ENCODE data around the gene C1orf122.

C1orf122 gene

GRCh38 chr1:37846647-37847339 lies 39.2 kb downstream of the C1orf122 start:
- no peak for DNase-seq

- DNase-seq, result no peak
Observed at GRCh38 chr1:37849480-37849879, 41.9 kb downstream of the C1orf122 start.

GRCh38 chr1:37850352-37850955 lies 42.9 kb downstream of the C1orf122 start:
- no peak for DNase-seq

GRCh38 chr1:37851262-37851661 lies 43.7 kb downstream of the C1orf122 start:
- DNase-seq, result no peak

- no peak for DNase-seq
Observed at GRCh38 chr1:37851782-37852210, 44.2 kb downstream of the C1orf122 start.

GRCh38 chr1:37853157-37853556 lies 45.6 kb downstream of the C1orf122 start:
- no peak for DNase-seq

GRCh38 chr1:37854406-37854805 lies 46.8 kb downstream of the C1orf122 start:
- DNase-seq, result no peak
